Lower lobe of right lung (tissue), 2 donors: ENCODE data around the gene UQCRHL. TPM values are rescaled to one million over a fixed set of nuclear protein-coding genes. Genes with fewer than 3 reads are reported as not detected.
"Not testable (repeated sequence)": the region's sequence is repeated elsewhere in the genome, so short reads cannot be mapped to it uniquely, and the experiment has no call there.

Experiments used
- ATAC-seq, 2 donors: fragments of 200-7000 bp; cut with Tn5 transposase; one replicate each; pipeline ENCODE4 v1.9.1; 2020 to 2022; ENCODE audit warnings: mild to moderate bottlenecking in 2 of 2, moderate library complexity in 2 of 2
- DNase-seq: peaks from one replicate; pipeline ENCODE4 v3.0.0-alpha.2; 2020
- H3K27ac ChIP-seq: fragments of 200-600 bp; one replicate; pipeline ENCODE4 v1.8.0; 2022
- H3K27me3 ChIP-seq: fragments of 200-600 bp; one replicate; pipeline ENCODE4 v1.8.0; 2022; ENCODE audit warnings: low read depth
- H3K36me3 ChIP-seq: fragments of 200-600 bp; one replicate; pipeline ENCODE4 v1.8.0; 2022; ENCODE audit warnings: mild to moderate bottlenecking
- H3K4me1 ChIP-seq: fragments of 200-600 bp; one replicate; pipeline ENCODE4 v1.8.0; 2022
- H3K4me3 ChIP-seq: fragments of 200-600 bp; one replicate; pipeline ENCODE4 v1.8.0; 2022; ENCODE audit warnings: mild to moderate bottlenecking
- H3K9me3 ChIP-seq: fragments of 200-600 bp; one replicate; pipeline ENCODE4 v1.8.0; 2022
- CTCF ChIP-seq: fragments of 200-600 bp; IDR thresholded peaks from one replicate; pipeline ENCODE4 v1.8.0; 2022; ENCODE audit warnings: antibody characterized with exemption, mild to moderate bottlenecking
- intact Hi-C: fragments of 100-400 bp; cut with DNase I; formaldehyde crosslinking; loops from one replicate; pipeline ENCODE4 v1.11.0; 2022
- total RNA-seq: library from RNA; stranded (reverse); fragmentation: NEBNext Ultra II Directional; extraction: Animal tissue kit (Norgen Biotek cat#: 25700); gene quantifications from one replicate; pipeline ENCODE4 v1.2.1, GENCODE V29; 2021
- donor health status: DM: no; HTN: yes; CAD: no; lungs with severe emphysema.

The UQCRHL gene
- total RNA-seq, 1 donor from 2014 or later, result 1.1 TPM

GRCh38 chr1:15836772-15837669 lies 29.6 kb upstream of the UQCRHL start:
- H3K4me1 ChIP-seq, result peaks cover 24% of the 10 kb centered on the region
- H3K4me3 ChIP-seq, result peak overlapping the region; percentile 67
- H3K27ac ChIP-seq, result peak overlapping the region; percentile 98
- H3K9me3 ChIP-seq, result no peaks in the 10 kb centered on the region
- H3K27me3 ChIP-seq, result no peaks in the 10 kb centered on the region
- TF ChIP-seq CTCF, result no peak
- DNase-seq, result peak; percentile 87
- H3K36me3 ChIP-seq, result no peaks in the 10 kb centered on the region
- intact Hi-C loops, result no loop called here
- peak; percentile 4 to 53 for ATAC-seq

GRCh38 chr1:15836511-15836771 lies 29.0 kb upstream of the UQCRHL start:
- intact Hi-C loops, ATAC-seq: not testable (repeated sequence)

GRCh38 chr1:15835741-15836510 lies 28.5 kb upstream of the UQCRHL start:
- H3K4me1 ChIP-seq, result peaks cover 28% of the 10 kb centered on the region
- no peaks in the 10 kb centered on the region for H3K36me3 ChIP-seq
- peak overlapping the region; percentile 98 for H3K27ac ChIP-seq
- no peak for TF ChIP-seq CTCF
- DNase-seq (peak; percentile 100), ATAC-seq (peak; percentile 87 to 95)
- peak overlapping the region; percentile 67 for H3K4me3 ChIP-seq
- intact Hi-C loops, result no loop called here
- H3K27me3 ChIP-seq, result no peaks in the 10 kb centered on the region
- no peaks in the 10 kb centered on the region for H3K9me3 ChIP-seq

More at GRCh38 chr1:15836511-15836771, 29.0 kb upstream of the UQCRHL start:
- H3K27me3 ChIP-seq, H3K36me3 ChIP-seq, H3K9me3 ChIP-seq: not testable (repeated sequence)
- H3K27ac ChIP-seq, result peak overlapping the region; percentile 98
- DNase-seq, result peak; percentile 50
- peak overlapping the region; percentile 67 for H3K4me3 ChIP-seq
- H3K4me1 ChIP-seq, result peaks cover 25% of the 10 kb centered on the region

GRCh38 chr1:15835205-15835740 lies 27.8 kb upstream of the UQCRHL start:
- ATAC-seq, result peak; percentile 8 to 19

GRCh38 chr1:15834406-15835204 lies 27.2 kb upstream of the UQCRHL start:
- intact Hi-C loops, result no loop called here
- H3K36me3 ChIP-seq, result no peaks in the 10 kb centered on the region
- H3K4me3 ChIP-seq, result peak overlapping the region; percentile 67
- peak overlapping the region; percentile 98 for H3K27ac ChIP-seq
- no peak for TF ChIP-seq CTCF
- peaks cover 41% of the 10 kb centered on the region for H3K4me1 ChIP-seq
- DNase-seq (peak; percentile 92), ATAC-seq (peak; percentile 88 to 89)
- H3K27me3 ChIP-seq, result no peaks in the 10 kb centered on the region
- H3K9me3 ChIP-seq, result no peaks in the 10 kb centered on the region

More at GRCh38 chr1:15835205-15835740, 27.8 kb upstream of the UQCRHL start:
- Histone ChIP-seq H3K9me3 (no peaks in the 10 kb centered on the region), H3K27ac (peak overlapping the region; percentile 98), H3K4me1 (peaks cover 34% of the 10 kb centered on the region), H3K4me3 (peak overlapping the region; percentile 67), H3K36me3 (no peaks in the 10 kb centered on the region), H3K27me3 (no peaks in the 10 kb centered on the region)
- DNase-seq, result no peak
- no peak for TF ChIP-seq CTCF
- intact Hi-C loops, result no loop called here
